Vagina (tissue), 2 donors: ENCODE results near the gene FN1.

Experiments
- CTCF ChIP-seq, 3 experiments: fragments of 450-650 bp in 2 of 3; fragments of 200-600 bp in 1 of 3; sonication (generic) in 1 of 3; IDR thresholded peaks; one replicate each; pipeline ENCODE4 v1.5.1; 2017 to 2019; ENCODE audit warnings: antibody characterized with exemption in 3 of 3, mild to moderate bottlenecking in 2 of 3, moderate library complexity in 2 of 3
- POLR2A ChIP-seq, 2 donors: fragments of 450-650 bp; IDR thresholded peaks; one replicate each; pipeline ENCODE4 v1.6.1; 2017; ENCODE audit warnings: antibody characterized with exemption in 2 of 2, mild to moderate bottlenecking in 2 of 2, moderate library complexity in 2 of 2
- POLR2AphosphoS5 ChIP-seq, 2 donors: sonication (generic); formaldehyde crosslinking; IDR thresholded peaks; one replicate each; pipeline ENCODE4 v1.9.0; 2017; ENCODE audit warnings: antibody characterized with exemption in 2 of 2, mild to moderate bottlenecking in 2 of 2, low read depth in 1 of 2; ENCODE audit not compliant: insufficient read depth in 1 of 2

GRCh38 chr2:215441560-215442400 is 5.9 kb upstream of the FN1 start:
- TF ChIP-seq POLR2A (IDR thresholded peaks at IDR 0.05) (no peak), CTCF (IDR thresholded peaks at IDR 0.05) (no peak), POLR2AphosphoS5 (IDR thresholded peaks at IDR 0.05; ENCODE audit: insufficient read depth in 1 of 2, low read depth in 1 of 2) (no peak)
